H1 (cell line): ENCODE results near the gene FBXL15. TPM values are rescaled to one million over a fixed set of nuclear protein-coding genes. Genes with fewer than 3 reads are reported as not detected.

Experiments
- ASH2L ChIP-seq: fragments of 200-600, 300-600 bp; sonication (generic); IDR thresholded peaks from one replicate; pipeline ENCODE4 v1.7.1; 2017; ENCODE audit warnings: low read length
- ATF3 ChIP-seq: IDR thresholded peaks from 2 replicates; pipeline ENCODE4 v1.6.1; 2011; ENCODE audit warnings: low read depth, mild to moderate bottlenecking, low read length; ENCODE audit not compliant: insufficient read depth
- CBX5 ChIP-seq: fragments of 300-800, 300-1000 bp; sonication (generic); IDR thresholded peaks from 2 replicates; pipeline ENCODE4 v1.7.1; 2016; ENCODE audit warnings: antibody characterized with exemption, low read length, low read depth
- CHD2 ChIP-seq: IDR thresholded peaks from 2 replicates; pipeline ENCODE4 v1.6.1; 2012; ENCODE audit warnings: low read length, improper control_type of control experiment
- HDAC2 ChIP-seq, 2 experiments: fragments of 300-600 bp in 1 of 2; sonication (generic) in 1 of 2; IDR thresholded peaks; 2 replicates each; pipeline ENCODE4 v1.6.1; 2011 to 2012; ENCODE audit warnings: low read depth in 2 of 2, low read length in 2 of 2, mild to moderate bottlenecking in 2 of 2, moderate library complexity in 2 of 2, borderline replicate concordance in 1 of 2, inconsistent platforms in 1 of 2
- POLR2A ChIP-seq, 2 experiments: IDR thresholded peaks; 1 replicate in 1 of 2; 2 replicates in 1 of 2; pipeline ENCODE4 v1.6.1; 2011; ENCODE audit warnings: low read depth in 2 of 2, low read length in 2 of 2, mild to moderate bottlenecking in 2 of 2; ENCODE audit errors: control extremely low read depth in 1 of 2
- POLR2AphosphoS5 ChIP-seq: IDR thresholded peaks from 2 replicates; pipeline ENCODE4 v1.6.1; 2011; ENCODE audit warnings: low read depth, low read length
- RFX5 ChIP-seq: IDR thresholded peaks from 2 replicates; pipeline ENCODE4 v1.6.1; 2011; ENCODE audit warnings: low read depth, low read length, improper control_type of control experiment, borderline replicate concordance
- SP1 ChIP-seq: IDR thresholded peaks from 2 replicates; pipeline ENCODE4 v1.6.1; 2011; ENCODE audit warnings: low read depth, low read length
- TBP ChIP-seq: IDR thresholded peaks from 2 replicates; pipeline ENCODE4 v1.6.1; 2011; ENCODE audit warnings: low read depth, low read length, improper control_type of control experiment
- TCF12 ChIP-seq: IDR thresholded peaks from 2 replicates; pipeline ENCODE4 v1.6.1; 2011; ENCODE audit warnings: low read depth, mild to moderate bottlenecking, low read length
- polyA plus RNA-seq, 7 experiments: library from polyadenylated mRNA; depleted of rRNA in 3 of 7; stranded (reverse) in 5 of 7; unstranded in 2 of 7; fragments of >200 nt in 5 of 7; fragments of 200-250 nt in 2 of 7; gene quantifications; 1 replicate in 5 of 7; 2 replicates in 1 of 7; 4 replicates in 1 of 7; pipeline versions ENCODE4 v1.2.1 to v1.2.3, GENCODE V29; 2011 to 2013; ENCODE audit warnings: missing spikeins in 2 of 7, mixed read lengths in 2 of 7
- total RNA-seq: library from RNA; stranded (reverse); fragmentation: NEBNext Ultra II Directional; extraction: Animal tissue kit (Norgen Biotek cat#: 25700); gene quantifications from 2 replicates; pipeline ENCODE4 v1.2.1, GENCODE V29; 2021

The FBXL15 gene
- total and polyA plus RNA-seq, 2 of the 8 experiments (the other 6 are each of a cell fraction or from before 2014, with no cell fraction given) = 11.3 to 22.6 TPM

- TF ChIP-seq ASH2L (no peak), CBX5 (no peak), POLR2AphosphoS5 (0 out of 2 replicates have a peak, but pooled peaks have one; percentile 14), RFX5 (no peak), CHD2 (no peak), POLR2A (IDR thresholded peaks at IDR 0.05; ENCODE audit: control extremely low read depth in 1 of 2, low read depth in 2 of 2, low read length in 2 of 2) (peak in 1 of 2 experiments; percentile 27; a peak in 2 of 3 replicates), SP1 (no peak), TCF12 (no peak), TBP (0 out of 2 replicates have a peak, but pooled peaks have one; percentile 21), ATF3 (no peak), HDAC2 (IDR thresholded peaks at IDR 0.05; ENCODE audit: borderline replicate concordance in 1 of 2, low read depth in 2 of 2, low read length in 2 of 2) (no peak)
Observed at GRCh38 chr10:102421757-102422512, 1.3 kb downstream of the FBXL15 start (continued).
